Measurements from ENCODE around the gene SP110.

DNA sequence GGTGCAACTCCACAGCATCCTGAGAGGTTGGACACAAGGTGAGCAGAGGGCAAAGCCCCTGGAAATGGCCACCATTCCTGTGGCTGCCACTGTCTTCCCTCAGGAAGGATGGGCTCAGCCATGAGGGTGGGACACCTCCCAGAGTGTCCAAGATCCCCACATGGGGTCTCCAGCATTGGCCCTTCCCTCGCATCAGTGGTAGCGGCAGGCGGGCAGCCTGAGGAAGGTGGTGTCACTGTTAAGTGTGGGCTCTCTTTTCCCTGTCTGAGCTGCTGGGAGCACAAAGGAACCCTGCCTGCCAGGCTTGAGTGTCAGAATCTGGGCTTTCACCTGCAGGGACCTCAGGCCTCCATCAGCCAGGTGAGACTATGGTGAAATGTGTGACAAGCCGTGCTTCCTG lies 47.6 kb downstream of the SP110 start:
- TF ChIP-seq CTCF (IDR thresholded peaks at IDR 0.05; ENCODE audit: insufficient read depth, low read depth, low read length) (no peak), EZH2 (IDR thresholded peaks at IDR 0.05; ENCODE audit: insufficient read depth, low read length) (no peak)

Data from astrocyte (in vitro differentiated cells and primary cell).